OCI-LY1 (cell line): Measurements from ENCODE around the gene CRYGA.

Experiments
- CTCF ChIP-seq: fragments of 200-600 bp; sonication (generic), shearing (Covaris generic); IDR thresholded peaks from 2 replicates; pipeline ENCODE4 v1.5.1; 2017; ENCODE audit warnings: mild to moderate bottlenecking, antibody characterized with exemption, low read length, moderate library complexity, mixed read lengths
- EZH2 ChIP-seq: fragments of 200-600 bp; sonication (generic), shearing (Covaris generic); IDR thresholded peaks from 2 replicates; pipeline ENCODE4 v1.8.0; 2017; ENCODE audit warnings: borderline replicate concordance, mixed run types, mild to moderate bottlenecking, antibody characterized with exemption, low read length, moderate library complexity, mixed read lengths

- TF ChIP-seq EZH2 (no peak), CTCF (no peak)
Measured at GRCh38 chr2:208195531-208195930, 32.1 kb upstream of the CRYGA start.
